Measurements from ENCODE around the gene OPN1MW2.
"Not testable (repeated sequence)": the region's sequence is repeated elsewhere in the genome, so short reads cannot be mapped to it uniquely, and the experiment has no call there.

The OPN1MW2 gene

DNA sequence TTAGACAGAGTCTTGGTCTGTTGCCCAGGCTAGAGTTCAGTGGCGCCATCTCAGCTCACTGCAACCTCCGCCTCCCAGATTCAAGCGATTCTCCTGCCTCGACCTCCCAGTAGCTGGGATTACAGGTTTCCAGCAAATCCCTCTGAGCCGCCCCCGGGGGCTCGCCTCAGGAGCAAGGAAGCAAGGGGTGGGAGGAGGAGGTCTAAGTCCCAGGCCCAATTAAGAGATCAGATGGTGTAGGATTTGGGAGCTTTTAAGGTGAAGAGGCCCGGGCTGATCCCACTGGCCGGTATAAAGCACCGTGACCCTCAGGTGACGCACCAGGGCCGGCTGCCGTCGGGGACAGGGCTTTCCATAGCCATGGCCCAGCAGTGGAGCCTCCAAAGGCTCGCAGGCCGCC is at the start of gene OPN1MW2:
TSS of gene OPN1MW2 (plus strand) at position 301 of the 400 bp plus-strand sequence. CDS start at position 361, 60 bp downstream.
- FAIRE-seq = not testable (repeated sequence)

DNA sequence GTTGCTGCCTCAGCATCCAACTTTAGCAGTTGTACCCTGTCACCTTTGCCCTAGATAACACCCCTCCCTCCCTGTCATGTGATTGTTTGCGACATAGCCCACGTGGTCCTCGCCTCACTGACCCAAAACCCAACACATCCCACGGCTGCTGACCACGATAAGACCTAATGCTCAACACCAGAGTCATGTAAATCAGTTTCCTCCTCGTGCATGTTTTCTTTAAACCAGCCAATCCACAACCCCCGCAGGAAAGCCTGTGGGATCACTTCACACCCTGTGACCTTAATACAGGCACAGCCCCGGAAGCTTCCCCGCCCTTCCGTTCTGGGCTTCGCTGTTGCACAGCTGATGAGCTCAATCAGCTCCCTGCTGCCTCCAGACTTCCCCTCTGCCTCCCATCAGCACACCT is 47.0 kb upstream of the OPN1MW2 start:
- not testable (repeated sequence) for FAIRE-seq

DNA sequence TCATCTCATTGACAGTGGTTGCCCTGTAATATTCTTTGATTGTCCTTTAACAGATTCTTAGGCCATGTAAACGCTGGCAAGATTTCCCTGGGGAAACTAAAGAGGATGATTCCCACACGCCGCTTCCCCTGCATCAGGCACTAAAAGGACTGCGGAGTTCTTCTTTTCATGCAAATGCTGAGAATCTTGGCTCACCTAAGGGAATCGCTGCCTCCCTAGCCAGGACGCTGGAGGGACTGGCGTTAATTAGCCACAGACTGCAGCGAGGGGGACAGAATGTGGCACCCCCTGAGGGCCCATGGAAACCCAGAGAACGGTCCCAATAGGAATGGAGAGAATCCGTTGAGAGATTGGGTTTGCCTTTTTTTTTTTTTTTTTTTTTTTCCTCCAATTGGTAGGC is 45.2 kb upstream of the OPN1MW2 start:
- FAIRE-seq = not testable (repeated sequence)

DNA sequence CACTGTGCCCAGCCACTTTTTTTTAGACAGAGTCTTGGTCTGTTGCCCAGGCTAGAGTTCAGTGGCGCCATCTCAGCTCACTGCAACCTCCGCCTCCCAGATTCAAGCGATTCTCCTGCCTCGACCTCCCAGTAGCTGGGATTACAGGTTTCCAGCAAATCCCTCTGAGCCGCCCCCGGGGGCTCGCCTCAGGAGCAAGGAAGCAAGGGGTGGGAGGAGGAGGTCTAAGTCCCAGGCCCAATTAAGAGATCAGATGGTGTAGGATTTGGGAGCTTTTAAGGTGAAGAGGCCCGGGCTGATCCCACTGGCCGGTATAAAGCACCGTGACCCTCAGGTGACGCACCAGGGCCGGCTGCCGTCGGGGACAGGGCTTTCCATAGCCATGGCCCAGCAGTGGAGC is 37.3 kb upstream of the OPN1MW2 start, which contains the start of gene OPN1MW:
TSS of gene OPN1MW (plus strand) at position 301 of the 400 bp plus-strand sequence. CDS start at position 383, 82 bp downstream.
- FAIRE-seq = not testable (repeated sequence)

- peak; percentile 57 for FAIRE-seq
These were observed 35.8 kb upstream of the OPN1MW2 start for GRCh38 chrX:154183794-154184193.

GRCh38 chrX:154192846-154193245 is 26.7 kb upstream of the OPN1MW2 start:
- FAIRE-seq = not testable (repeated sequence)

GRCh38 chrX:154194316-154194715 is 25.2 kb upstream of the OPN1MW2 start:
- FAIRE-seq = not testable (repeated sequence)

GRCh38 chrX:154196466-154196865 is 23.1 kb upstream of the OPN1MW2 start:
- FAIRE-seq = not testable (repeated sequence)

- peak; percentile 58 for FAIRE-seq
These were observed 9.7 kb upstream of the OPN1MW2 start for GRCh38 chrX:154209670-154210418.

- FAIRE-seq = not testable (repeated sequence)
These were observed 8.5 kb upstream of the OPN1MW2 start for GRCh38 chrX:154211057-154211456.

DNA sequence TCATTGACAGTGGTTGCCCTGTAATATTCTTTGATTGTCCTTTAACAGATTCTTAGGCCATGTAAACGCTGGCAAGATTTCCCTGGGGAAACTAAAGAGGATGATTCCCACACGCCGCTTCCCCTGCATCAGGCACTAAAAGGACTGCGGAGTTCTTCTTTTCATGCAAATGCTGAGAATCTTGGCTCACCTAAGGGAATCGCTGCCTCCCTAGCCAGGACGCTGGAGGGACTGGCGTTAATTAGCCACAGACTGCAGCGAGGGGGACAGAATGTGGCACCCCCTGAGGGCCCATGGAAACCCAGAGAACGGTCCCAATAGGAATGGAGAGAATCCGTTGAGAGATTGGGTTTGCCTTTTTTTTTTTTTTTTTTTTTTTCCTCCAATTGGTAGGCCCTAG is 8.1 kb upstream of the OPN1MW2 start:
- FAIRE-seq = not testable (repeated sequence)

DNA sequence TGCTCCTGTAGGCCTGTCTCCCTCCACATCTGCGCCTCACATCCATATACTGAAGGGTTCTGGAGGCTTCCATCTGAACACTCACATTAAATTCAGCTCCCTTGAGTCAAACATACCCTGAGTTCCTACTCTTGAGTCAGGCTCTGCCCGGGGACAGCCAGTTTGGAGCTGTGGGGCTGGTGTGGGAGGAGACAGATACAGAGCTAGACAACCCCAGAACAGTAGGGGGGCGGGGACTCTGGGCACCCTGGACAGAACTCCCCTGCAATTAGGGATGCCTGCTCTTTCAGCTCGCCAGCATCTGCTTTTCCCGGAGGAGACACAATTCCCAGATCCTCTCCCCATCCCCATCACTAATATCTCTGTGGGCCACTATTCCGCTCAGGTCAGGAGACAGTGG is 5.7 kb downstream of the OPN1MW2 start:
- not testable (repeated sequence) for FAIRE-seq

GRCh38 chrX:154226706-154227105 is 7.2 kb downstream of the OPN1MW2 start:
- FAIRE-seq = not testable (repeated sequence)

- FAIRE-seq = not testable (repeated sequence)
These were observed 11.9 kb downstream of the OPN1MW2 start for GRCh38 chrX:154231443-154231842.

- not testable (repeated sequence) for FAIRE-seq
These were observed 14.1 kb downstream of the OPN1MW2 start for GRCh38 chrX:154233620-154234019.

- peak; percentile 88 for FAIRE-seq
These were observed 19.5 kb downstream of the OPN1MW2 start for GRCh38 chrX:154238939-154239559.

DNA sequence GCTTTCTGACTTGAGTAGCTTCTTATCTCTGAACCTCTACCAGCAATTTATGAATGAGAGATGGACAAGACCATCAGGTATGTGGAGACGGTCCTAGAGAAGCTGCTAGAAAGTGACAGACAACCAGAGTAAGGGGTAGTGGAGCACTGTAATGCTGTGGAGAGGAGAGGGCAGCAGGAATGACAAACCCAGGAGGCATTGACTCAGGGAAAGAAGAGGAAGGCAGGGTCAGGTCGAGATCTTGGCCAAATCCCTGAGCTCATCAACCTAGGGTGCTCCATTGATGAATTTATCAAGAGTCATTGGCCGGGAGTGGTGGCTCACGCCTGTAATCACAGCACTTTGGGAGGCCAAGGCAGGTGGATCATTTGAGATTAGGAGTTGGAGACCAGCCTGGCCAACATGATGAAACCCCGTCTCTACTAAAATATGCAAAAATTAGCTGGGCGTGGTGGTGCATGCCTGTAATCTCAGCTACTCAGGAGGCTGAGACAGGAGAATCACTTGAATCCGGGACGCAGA is 20.5 kb downstream of the OPN1MW2 start:
- FAIRE-seq = not testable (repeated sequence)

DNA sequence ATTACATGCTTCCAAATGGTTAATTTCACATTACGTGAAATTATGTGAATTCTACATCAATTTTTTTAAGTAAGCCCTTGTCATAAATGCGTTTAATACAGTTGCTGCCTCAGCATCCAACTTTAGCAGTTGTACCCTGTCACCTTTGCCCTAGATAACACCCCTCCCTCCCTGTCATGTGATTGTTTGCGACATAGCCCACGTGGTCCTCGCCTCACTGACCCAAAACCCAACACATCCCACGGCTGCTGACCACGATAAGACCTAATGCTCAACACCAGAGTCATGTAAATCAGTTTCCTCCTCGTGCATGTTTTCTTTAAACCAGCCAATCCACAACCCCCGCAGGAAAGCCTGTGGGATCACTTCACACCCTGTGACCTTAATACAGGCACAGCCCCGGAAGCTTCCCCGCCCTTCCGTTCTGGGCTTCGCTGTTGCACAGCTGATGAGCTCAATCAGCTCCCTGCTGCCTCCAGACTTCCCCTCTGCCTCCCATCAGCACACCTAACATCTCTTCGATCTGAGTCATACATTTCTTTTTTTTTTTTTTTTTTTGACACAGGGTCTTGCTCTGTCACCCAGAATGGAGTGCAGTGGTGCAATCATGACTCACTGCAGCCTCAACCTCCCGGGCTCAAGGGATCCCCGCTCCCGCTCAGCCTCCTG is 28.0 kb downstream of the OPN1MW2 start:
- FAIRE-seq = peak; percentile 95

GRCh38 chrX:154248076-154248475 is 28.5 kb downstream of the OPN1MW2 start:
- FAIRE-seq = not testable (repeated sequence)

DNA sequence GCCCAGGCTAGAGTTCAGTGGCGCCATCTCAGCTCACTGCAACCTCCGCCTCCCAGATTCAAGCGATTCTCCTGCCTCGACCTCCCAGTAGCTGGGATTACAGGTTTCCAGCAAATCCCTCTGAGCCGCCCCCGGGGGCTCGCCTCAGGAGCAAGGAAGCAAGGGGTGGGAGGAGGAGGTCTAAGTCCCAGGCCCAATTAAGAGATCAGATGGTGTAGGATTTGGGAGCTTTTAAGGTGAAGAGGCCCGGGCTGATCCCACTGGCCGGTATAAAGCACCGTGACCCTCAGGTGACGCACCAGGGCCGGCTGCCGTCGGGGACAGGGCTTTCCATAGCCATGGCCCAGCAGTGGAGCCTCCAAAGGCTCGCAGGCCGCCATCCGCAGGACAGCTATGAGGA is 37.7 kb downstream of the OPN1MW2 start, which contains the start of gene OPN1MW3:
TSS of gene OPN1MW3 (plus strand) at position 301 of the 400 bp plus-strand sequence. CDS start at position 339, 38 bp downstream.
- not testable (repeated sequence) for FAIRE-seq

DNA sequence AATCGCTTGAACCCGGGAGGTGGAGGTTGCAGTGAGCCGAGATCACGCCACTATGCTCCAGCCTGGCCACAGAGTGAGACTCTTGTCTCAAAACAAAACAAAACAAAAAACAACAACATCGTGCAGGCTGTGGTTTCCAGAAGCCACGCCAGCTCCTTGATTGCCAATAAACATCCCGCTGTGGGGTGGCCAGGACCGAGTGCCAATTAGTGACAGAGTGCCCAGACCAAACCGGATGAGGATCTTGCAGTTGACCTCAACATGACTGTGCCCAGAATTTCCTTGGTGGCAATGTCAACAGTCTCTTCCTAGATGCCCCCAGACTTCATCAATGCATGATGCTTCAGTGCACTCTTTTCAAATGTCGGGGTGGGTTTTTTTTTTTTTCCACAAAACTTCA is 39.2 kb downstream of the OPN1MW2 start:
- FAIRE-seq = not testable (repeated sequence)

GRCh38 chrX:154263072-154263471 is 43.5 kb downstream of the OPN1MW2 start:
- FAIRE-seq = not testable (repeated sequence)

GRCh38 chrX:154269245-154269644 is 49.7 kb downstream of the OPN1MW2 start:
- FAIRE-seq = not testable (repeated sequence)
